ENCODE results near the gene MYH9. TPM values are rescaled to one million over a fixed set of nuclear protein-coding genes. Genes with fewer than 3 reads are reported as not detected.

The MYH9 gene
- total and polyA plus RNA-seq, 2 donors (not counting 1 experiment from before 2014, with no cell fraction given), result 108 to 554 TPM

- Histone ChIP-seq H2AFZ (ENCODE audit: insufficient read depth, low read depth, low read length, poor library complexity, severe bottlenecking) (peak overlapping the region; percentile 84), H3K4me1 (ENCODE audit: control insufficient read depth in 2 of 2, insufficient read depth in 2 of 2, low read length in 2 of 2) (peaks cover 21 to 28% of the 10 kb centered on the region in 2 donors), H3K36me3 (replicated peaks in 1 of 2; ENCODE audit: control extremely low read depth in 1 of 2, control insufficient read depth in 1 of 2, extremely low read depth in 1 of 2, insufficient read depth in 2 of 2, low read length in 1 of 2) (peaks cover 0 to 13% of the 10 kb centered on the region in 2 experiments), H3K27ac (ENCODE audit: low read length in 2 of 2) (peak overlapping the region; percentile 61 to 77), H4K20me1 (ENCODE audit: control insufficient read depth, insufficient read depth, low read length, poor library complexity, severe bottlenecking) (no peaks in the 10 kb centered on the region), H3K79me2 (ENCODE audit: control insufficient read depth, insufficient read depth, low read length) (peaks cover 30% of the 10 kb centered on the region), H3K9me3 (ENCODE audit: control extremely low read depth in 1 of 3, control insufficient read depth in 2 of 3, insufficient read depth in 1 of 3, low read length in 2 of 3) (peaks cover 0 to 3% (median 0%) of the 10 kb centered on the region in 3 donors), H3K9ac (ENCODE audit: low read length) (peak overlapping the region; percentile 85), H3K27me3 (replicated peaks in 1 of 4; ENCODE audit: control extremely low read depth in 1 of 4, control insufficient read depth in 3 of 4, insufficient read depth in 4 of 4, low read length in 3 of 4) (no peaks in the 10 kb centered on the region), H3K4me2 (replicated peaks; ENCODE audit: low read depth, low read length, poor library complexity, severe bottlenecking) (peak overlapping the region; percentile 84), H3K4me3 (ENCODE audit: control extremely low read depth in 1 of 5, extremely low read depth in 1 of 5, insufficient read depth in 1 of 5, low read depth in 2 of 5, low read length in 4 of 5) (peak overlapping the region; percentile 59 to 94 (median 81))
- H3K27ac Mint-ChIP-seq, result peak overlapping the region; percentile 97
- intact Hi-C loops (cut with micrococcal nuclease), result loop anchor here (1.0 to 5.0 kb wide), 4 partner anchors 14 to 243 kb away; partner anchors contain the start of genes APOL1 and APOL3
- H3K4me3 Mint-ChIP-seq, result peak overlapping the region; percentile 93
- WGBS (ENCODE audit: insufficient coverage), result 0% methylated on average over 3 of the region's 4 CpGs
- ATAC-seq (ENCODE audit: low read depth) (peak; percentile 8), DNase-seq (no peak)
- POLR2A ChIA-PET, result interaction anchor here (3.1 kb wide), 1 partner anchor 14 kb away, joined by 9 read pairs; the partner anchor contains the start of gene APOL1
- no peaks in the 10 kb centered on the region for H3K9me3 Mint-ChIP-seq (ENCODE audit: insufficient read depth)
- H3K4me1 Mint-ChIP-seq, result peaks cover 43% of the 10 kb centered on the region
- H3K27me3 Mint-ChIP-seq, result no peaks in the 10 kb centered on the region
- no peak for TF ChIP-seq CTCF (IDR thresholded peaks at IDR 0.05)
- TF ChIP-seq EZH2 (IDR thresholded peaks at IDR 0.05; ENCODE audit: borderline replicate concordance, insufficient read depth, low read depth, low read length, poor library complexity, severe bottlenecking), result no peak
- CTCF ChIA-PET, result interaction anchor here (0.6 to 3.1 kb wide), 18 partner anchors 10 to 247 kb away, joined by 3 to 22 read pairs (median 4); partner anchors contain the start of gene APOL1
Observed at GRCh38 chr22:36239150-36239400, 148.7 kb downstream of the MYH9 start.

GRCh38 chr22:36238373-36239149 is 149.2 kb downstream of the MYH9 start:
- H3K36me3 ChIP-seq (replicated peaks in 1 of 2; ENCODE audit: control extremely low read depth in 1 of 2, control insufficient read depth in 1 of 2, extremely low read depth in 1 of 2, insufficient read depth in 2 of 2, low read length in 1 of 2), result peaks cover 0 to 13% of the 10 kb centered on the region in 2 experiments
- Mint-ChIP-seq H3K27me3 (no peaks in the 10 kb centered on the region), H3K9me3 (ENCODE audit: insufficient read depth) (no peaks in the 10 kb centered on the region), H3K4me3 (peak overlapping the region; percentile 93), H3K27ac (peak overlapping the region; percentile 97), H3K4me1 (peaks cover 48% of the 10 kb centered on the region)
- peaks cover 21 to 28% of the 10 kb centered on the region in 2 donors for H3K4me1 ChIP-seq (ENCODE audit: control insufficient read depth in 2 of 2, insufficient read depth in 2 of 2, low read length in 2 of 2)
- H3K27ac ChIP-seq (ENCODE audit: low read length in 2 of 2), result peak overlapping the region; percentile 61 to 77
- intact Hi-C loops (cut with micrococcal nuclease), result loop anchor here (1.0 to 5.0 kb wide), 4 partner anchors 15 to 244 kb away; partner anchors contain the start of genes APOL1 and APOL3
- ChIA-PET CTCF (interaction anchor here (0.6 to 3.1 kb wide), 18 partner anchors 10 to 248 kb away, joined by 3 to 22 read pairs (median 4); partner anchors contain the start of gene APOL1), POLR2A (interaction anchor here (3.1 kb wide), 1 partner anchor 14 kb away, joined by 9 read pairs; the partner anchor contains the start of gene APOL1)
- peaks cover 30% of the 10 kb centered on the region for H3K79me2 ChIP-seq (ENCODE audit: control insufficient read depth, insufficient read depth, low read length)
- peak overlapping the region; percentile 85 for H3K9ac ChIP-seq (ENCODE audit: low read length)
- TF ChIP-seq CTCF (IDR thresholded peaks at IDR 0.05), result no peak
- TF ChIP-seq EZH2 (IDR thresholded peaks at IDR 0.05; ENCODE audit: borderline replicate concordance, insufficient read depth, low read depth, low read length, poor library complexity, severe bottlenecking), result no peak
- H3K9me3 ChIP-seq (ENCODE audit: control extremely low read depth in 1 of 3, control insufficient read depth in 2 of 3, insufficient read depth in 1 of 3, low read length in 2 of 3), result no peaks in the 10 kb centered on the region
- peak overlapping the region; percentile 59 to 94 (median 81) for H3K4me3 ChIP-seq (ENCODE audit: control extremely low read depth in 1 of 5, extremely low read depth in 1 of 5, insufficient read depth in 1 of 5, low read depth in 2 of 5, low read length in 4 of 5)
- H4K20me1 ChIP-seq (ENCODE audit: control insufficient read depth, insufficient read depth, low read length, poor library complexity, severe bottlenecking), result no peaks in the 10 kb centered on the region
- peak overlapping the region; percentile 84 for H3K4me2 ChIP-seq (replicated peaks; ENCODE audit: low read depth, low read length, poor library complexity, severe bottlenecking)
- H3K27me3 ChIP-seq (replicated peaks in 1 of 4; ENCODE audit: control extremely low read depth in 1 of 4, control insufficient read depth in 3 of 4, insufficient read depth in 4 of 4, low read length in 3 of 4), result no peaks in the 10 kb centered on the region
- ATAC-seq (ENCODE audit: low read depth) (no peak), DNase-seq (peak; percentile 32)
- 0% methylated on average over 5 of the region's 5 CpGs for WGBS (ENCODE audit: insufficient coverage)
- peak overlapping the region; percentile 84 for H2AFZ ChIP-seq (ENCODE audit: insufficient read depth, low read depth, low read length, poor library complexity, severe bottlenecking)
